Measurements from ENCODE around the gene GNG7. TPM values are rescaled to one million over a fixed set of nuclear protein-coding genes. Genes with fewer than 3 reads are reported as not detected.
A peak's percentile ranks its signal among the peaks of the same experiment; 100 is the strongest.

Gene GNG7
- polyA plus RNA-seq, 1 of the 3 experiments (the other 2 are of a cell fraction), result 2.2 TPM

DNA sequence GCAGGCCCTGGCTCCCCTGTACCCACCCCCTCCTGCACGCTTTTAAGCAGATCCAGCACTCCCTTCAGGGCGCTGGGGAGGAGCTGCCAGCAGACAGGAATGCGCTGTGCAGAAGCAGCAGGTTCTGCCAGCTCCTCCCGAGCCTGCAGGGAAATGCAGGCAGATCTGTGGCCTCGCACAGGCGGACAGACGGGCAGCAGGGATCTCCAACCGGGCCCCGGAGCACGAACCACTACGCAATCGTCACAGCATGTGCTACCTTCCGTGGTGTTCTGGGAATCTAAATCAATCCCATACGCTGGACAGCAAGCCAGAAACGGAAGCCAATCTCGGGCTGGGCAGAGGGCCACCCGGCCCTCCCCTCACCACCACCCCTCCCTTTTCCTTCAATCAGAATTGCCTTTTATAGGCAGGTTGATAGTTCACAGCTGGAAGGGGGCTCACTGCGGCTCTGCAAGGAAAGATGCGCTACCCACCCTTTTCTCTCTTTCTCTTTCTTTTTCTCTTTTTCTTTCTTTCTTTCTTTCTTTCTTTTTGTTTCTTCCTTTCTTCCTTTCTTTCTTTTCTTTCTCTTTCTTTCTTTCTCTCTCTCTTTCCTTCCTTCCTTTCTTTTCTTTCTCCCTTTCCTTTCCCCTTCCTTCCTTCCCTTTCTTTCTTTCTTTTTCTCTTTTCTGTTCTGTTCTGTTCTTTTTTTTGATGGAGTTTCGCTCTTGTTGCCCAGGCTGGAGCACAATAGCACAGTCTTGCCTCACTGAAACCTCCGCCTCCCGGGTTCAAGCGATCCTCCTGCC, 99.9 kb downstream of the GNG7 start (continued):
- TF ChIP-seq RXRA (IDR thresholded peaks at IDR 0.05; ENCODE audit: borderline replicate concordance, low read depth) (no peak), FOSL2 (IDR thresholded peaks at IDR 0.05; ENCODE audit: borderline replicate concordance, low read depth) (no peak), TEAD4 (IDR thresholded peaks at IDR 0.05; ENCODE audit: borderline replicate concordance, insufficient read depth) (no peak), RAD21 (IDR thresholded peaks at IDR 0.05; ENCODE audit: low read length) (no peak), NFIC (IDR thresholded peaks at IDR 0.05; ENCODE audit: borderline replicate concordance) (peak; percentile 64; the same call in 1 of the 2 replicates), RFX5 (IDR thresholded peaks at IDR 0.05; ENCODE audit: low read length) (no peak), RCOR1 (IDR thresholded peaks at IDR 0.05; ENCODE audit: low read length) (peak; percentile 56)
- TF ChIP-seq, protein P1, sequence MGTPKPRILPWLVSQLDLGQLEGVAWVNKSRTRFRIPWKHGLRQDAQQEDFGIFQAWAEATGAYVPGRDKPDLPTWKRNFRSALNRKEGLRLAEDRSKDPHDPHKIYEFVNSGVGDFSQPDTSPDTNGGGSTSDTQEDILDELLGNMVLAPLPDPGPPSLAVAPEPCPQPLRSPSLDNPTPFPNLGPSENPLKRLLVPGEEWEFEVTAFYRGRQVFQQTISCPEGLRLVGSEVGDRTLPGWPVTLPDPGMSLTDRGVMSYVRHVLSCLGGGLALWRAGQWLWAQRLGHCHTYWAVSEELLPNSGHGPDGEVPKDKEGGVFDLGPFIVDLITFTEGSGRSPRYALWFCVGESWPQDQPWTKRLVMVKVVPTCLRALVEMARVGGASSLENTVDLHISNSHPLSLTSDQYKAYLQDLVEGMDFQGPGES (IDR thresholded peaks at IDR 0.05; ENCODE audit: low read depth, low read length), result no peak
- TF ChIP-seq, protein P2, sequence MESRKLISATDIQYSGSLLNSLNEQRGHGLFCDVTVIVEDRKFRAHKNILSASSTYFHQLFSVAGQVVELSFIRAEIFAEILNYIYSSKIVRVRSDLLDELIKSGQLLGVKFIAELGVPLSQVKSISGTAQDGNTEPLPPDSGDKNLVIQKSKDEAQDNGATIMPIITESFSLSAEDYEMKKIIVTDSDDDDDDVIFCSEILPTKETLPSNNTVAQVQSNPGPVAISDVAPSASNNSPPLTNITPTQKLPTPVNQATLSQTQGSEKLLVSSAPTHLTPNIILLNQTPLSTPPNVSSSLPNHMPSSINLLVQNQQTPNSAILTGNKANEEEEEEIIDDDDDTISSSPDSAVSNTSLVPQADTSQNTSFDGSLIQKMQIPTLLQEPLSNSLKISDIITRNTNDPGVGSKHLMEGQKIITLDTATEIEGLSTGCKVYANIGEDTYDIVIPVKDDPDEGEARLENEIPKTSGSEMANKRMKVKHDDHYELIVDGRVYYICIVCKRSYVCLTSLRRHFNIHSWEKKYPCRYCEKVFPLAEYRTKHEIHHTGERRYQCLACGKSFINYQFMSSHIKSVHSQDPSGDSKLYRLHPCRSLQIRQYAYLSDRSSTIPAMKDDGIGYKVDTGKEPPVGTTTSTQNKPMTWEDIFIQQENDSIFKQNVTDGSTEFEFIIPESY (IDR thresholded peaks at IDR 0.05; ENCODE audit: borderline replicate concordance, low read depth), result no peak

DNA sequence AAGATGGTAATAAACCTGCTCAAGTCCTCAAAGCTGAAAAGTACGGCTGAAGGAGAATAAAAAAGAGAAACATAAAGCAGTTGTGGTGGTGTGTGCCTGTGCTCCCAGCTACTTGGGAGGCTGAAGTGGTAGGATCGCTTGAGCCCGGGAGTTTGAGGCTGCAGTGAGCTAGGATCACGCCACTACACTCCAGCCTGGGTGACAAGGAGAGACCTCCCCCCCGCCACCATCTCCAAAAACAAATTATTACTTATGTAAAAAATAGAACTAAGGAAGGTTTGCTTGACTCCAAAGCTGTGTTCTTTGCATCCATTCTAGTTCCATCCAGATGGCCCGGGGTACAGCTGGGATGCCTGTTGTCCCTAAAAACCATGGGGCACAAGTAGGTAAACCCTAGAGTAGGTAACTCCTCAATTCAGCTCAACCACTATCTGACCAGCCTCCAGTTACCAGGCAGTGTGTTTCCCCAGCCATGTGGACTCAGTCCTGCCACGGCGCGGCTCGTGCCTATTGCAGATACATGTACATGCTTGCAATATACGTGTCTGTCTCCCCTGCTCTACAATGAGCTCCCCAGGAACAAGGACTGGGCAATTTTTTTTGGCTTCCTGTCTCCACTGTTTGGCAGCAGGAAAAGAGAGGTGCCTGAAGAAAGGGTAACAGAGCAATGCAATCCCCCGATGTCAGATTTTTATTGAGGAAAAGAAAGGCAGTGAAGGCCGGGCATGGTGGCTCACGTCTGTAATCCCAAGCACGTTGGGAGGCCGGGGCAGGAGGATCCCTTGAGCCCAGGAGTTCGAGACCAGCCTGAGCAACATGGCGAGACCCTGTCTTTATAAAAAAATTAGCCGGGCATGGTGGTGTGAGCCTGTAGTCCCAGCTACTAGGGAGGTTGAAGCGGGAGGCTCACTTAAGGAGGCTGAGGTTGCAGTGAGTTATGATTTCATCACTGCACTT, 101.3 kb downstream of the GNG7 start:
- ChIA-PET POLR2A (no interaction called here), CTCF (interaction anchor here (0.7 to 4.9 kb wide), 9 partner anchors 10 to 248 kb away, joined by 3 to 35 read pairs (median 4); partner anchors contain the start of gene GADD45B)
- peaks cover 25% of the 10 kb centered on the region for H3F3A ChIP-seq (replicated peaks; ENCODE audit: insufficient read depth)
- H3K36me3 ChIP-seq (replicated peaks in 1 of 2; ENCODE audit: control insufficient read depth in 1 of 2, insufficient read depth in 2 of 2, low read length in 1 of 2), result no peaks in the 10 kb centered on the region
- H3K27me3 ChIP-seq (ENCODE audit: insufficient read depth), result no peaks in the 10 kb centered on the region
- no peaks in the 10 kb centered on the region for H3K9me3 ChIP-seq
- DNase-seq, result no peak
- peak overlapping the region in 1 of 2 experiments; percentile 39; a peak in 1 of 4 replicates for H3K27ac ChIP-seq (ENCODE audit: low read depth in 2 of 2, low read length in 1 of 2)
- WGBS (ENCODE audit: low lambda C conversion rate), result 86% methylated on average over 20 of the region's 20 CpGs
- H3K4me2 ChIP-seq, result no peak overlapping the region
- H3K9me2 ChIP-seq, result no peaks in the 10 kb centered on the region
- peaks cover 6 to 7% of the 10 kb centered on the region in 2 experiments; a peak in 2 of 4 replicates for H3K4me1 ChIP-seq (ENCODE audit: control insufficient read depth in 1 of 2, insufficient read depth in 2 of 2, low read depth in 1 of 2, low read length in 1 of 2)
- H3K79me2 ChIP-seq (ENCODE audit: insufficient read depth), result no peaks in the 10 kb centered on the region
- H3K9ac ChIP-seq, result no peak overlapping the region
- no peak overlapping the region for H3K4me3 ChIP-seq (ENCODE audit: low read depth in 2 of 2, low read length in 1 of 2)
- TF ChIP-seq POLR2AphosphoS5 (IDR thresholded peaks at IDR 0.05; ENCODE audit: low read depth, low read length) (no peak), ELF1 (IDR thresholded peaks at IDR 0.05) (no peak), FOXJ3 (CRISPR knock-in tag; IDR thresholded peaks at IDR 0.05) (no peak), TCF12 (IDR thresholded peaks at IDR 0.05) (no peak), NFIC (IDR thresholded peaks at IDR 0.05; ENCODE audit: borderline replicate concordance) (no peak), RAD21 (IDR thresholded peaks at IDR 0.05; ENCODE audit: low read length) (no peak), SIN3A (IDR thresholded peaks at IDR 0.05; ENCODE audit: borderline replicate concordance, low read depth, low read length) (no peak)
- TF ChIP-seq, protein P3, sequence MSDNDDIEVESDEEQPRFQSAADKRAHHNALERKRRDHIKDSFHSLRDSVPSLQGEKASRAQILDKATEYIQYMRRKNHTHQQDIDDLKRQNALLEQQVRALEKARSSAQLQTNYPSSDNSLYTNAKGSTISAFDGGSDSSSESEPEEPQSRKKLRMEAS (IDR thresholded peaks at IDR 0.05; ENCODE audit: low read depth), result no peak
- no peak overlapping the region for H2AFZ ChIP-seq (ENCODE audit: low read depth)
- H4K20me1 ChIP-seq (ENCODE audit: insufficient read depth), result no peaks in the 10 kb centered on the region
